ENCODE measurements around the gene MRPL39.

MRPL39 gene

DNA sequence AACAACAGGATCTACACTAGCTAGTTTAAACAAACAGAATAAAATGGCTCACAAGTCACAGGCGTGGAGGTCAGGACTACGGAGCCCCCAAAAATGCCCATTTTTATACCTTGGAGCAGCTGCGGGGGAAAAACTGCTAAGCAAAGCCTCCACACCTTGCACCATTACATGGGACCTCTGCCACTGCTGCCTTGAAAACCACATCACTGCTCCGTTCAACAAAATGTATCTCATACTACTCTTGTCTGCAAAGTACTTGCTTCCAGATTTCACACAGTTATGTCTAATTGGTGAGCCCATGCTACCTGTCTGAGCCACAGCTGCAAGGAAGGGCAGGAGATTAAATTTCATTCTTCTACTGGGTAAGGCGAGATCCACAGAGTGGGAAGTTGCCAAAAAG is 24.4 kb downstream of the MRPL39 start:
- no peak for TF ChIP-seq CTCF (IDR thresholded peaks at IDR 0.05; ENCODE audit: poor library complexity, severe bottlenecking)
- no peak overlapping the region for H3K4me3 ChIP-seq (ENCODE audit: severe bottlenecking)
- no peaks in the 10 kb centered on the region for H3K9me3 ChIP-seq (ENCODE audit: severe bottlenecking)
- H3K36me3 ChIP-seq (ENCODE audit: low read depth) = peaks cover 29% of the 10 kb centered on the region
- H3K27ac ChIP-seq (ENCODE audit: poor library complexity, severe bottlenecking) = no peak overlapping the region
- DNase-seq (ENCODE audit: low spot score) (no peak), ATAC-seq (ENCODE audit: low read depth) (no peak)
- no peaks in the 10 kb centered on the region for H3K4me1 ChIP-seq (ENCODE audit: insufficient read depth, poor library complexity, severe bottlenecking)
- H3K27me3 ChIP-seq (ENCODE audit: insufficient read depth, poor library complexity, severe bottlenecking) = no peaks in the 10 kb centered on the region

- TF ChIP-seq CTCF (IDR thresholded peaks at IDR 0.05; ENCODE audit: poor library complexity, severe bottlenecking) = no peak
- H3K36me3 ChIP-seq (ENCODE audit: low read depth) = peaks cover 25% of the 10 kb centered on the region
- DNase-seq (ENCODE audit: low spot score) (no peak), ATAC-seq (ENCODE audit: low read depth) (no peak)
- H3K27me3 ChIP-seq (ENCODE audit: insufficient read depth, poor library complexity, severe bottlenecking) = no peaks in the 10 kb centered on the region
- H3K4me3 ChIP-seq (ENCODE audit: severe bottlenecking) = no peak overlapping the region
- H3K9me3 ChIP-seq (ENCODE audit: severe bottlenecking) = no peaks in the 10 kb centered on the region
- H3K27ac ChIP-seq (ENCODE audit: poor library complexity, severe bottlenecking) = no peak overlapping the region
- no peaks in the 10 kb centered on the region for H3K4me1 ChIP-seq (ENCODE audit: insufficient read depth, poor library complexity, severe bottlenecking)
These were observed 25.0 kb downstream of the MRPL39 start for GRCh38 chr21:25582164-25582790.

DNA sequence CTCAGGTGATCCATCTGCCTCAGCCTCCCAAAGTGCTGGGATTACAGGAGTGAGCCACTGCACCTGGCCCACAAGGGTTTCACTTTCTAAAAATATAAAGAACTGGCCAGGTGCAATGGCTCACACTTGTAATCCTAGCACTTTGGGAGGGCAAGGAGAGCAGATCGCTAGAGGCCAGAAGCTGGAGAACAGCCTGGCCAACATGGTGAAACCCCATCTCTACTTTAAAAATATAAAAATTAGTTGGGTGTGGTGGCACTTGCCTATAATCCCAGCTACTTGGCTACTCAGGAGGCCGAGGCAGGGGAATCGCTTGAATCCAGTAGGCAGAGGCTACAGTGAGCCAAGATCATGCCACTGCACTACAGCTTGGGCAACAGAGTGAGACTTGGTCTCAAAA is 25.7 kb downstream of the MRPL39 start:
- Histone ChIP-seq H3K4me1 (ENCODE audit: insufficient read depth, poor library complexity, severe bottlenecking) (no peaks in the 10 kb centered on the region), H3K36me3 (ENCODE audit: low read depth) (peaks cover 20% of the 10 kb centered on the region), H3K27me3 (ENCODE audit: insufficient read depth, poor library complexity, severe bottlenecking) (no peaks in the 10 kb centered on the region), H3K27ac (ENCODE audit: poor library complexity, severe bottlenecking) (no peak overlapping the region), H3K9me3 (ENCODE audit: severe bottlenecking) (no peaks in the 10 kb centered on the region), H3K4me3 (ENCODE audit: severe bottlenecking) (no peak overlapping the region)
- no peak for DNase-seq (ENCODE audit: low spot score)
- TF ChIP-seq CTCF (IDR thresholded peaks at IDR 0.05; ENCODE audit: poor library complexity, severe bottlenecking) = no peak
- no peak for ATAC-seq (ENCODE audit: low read depth)

DNA sequence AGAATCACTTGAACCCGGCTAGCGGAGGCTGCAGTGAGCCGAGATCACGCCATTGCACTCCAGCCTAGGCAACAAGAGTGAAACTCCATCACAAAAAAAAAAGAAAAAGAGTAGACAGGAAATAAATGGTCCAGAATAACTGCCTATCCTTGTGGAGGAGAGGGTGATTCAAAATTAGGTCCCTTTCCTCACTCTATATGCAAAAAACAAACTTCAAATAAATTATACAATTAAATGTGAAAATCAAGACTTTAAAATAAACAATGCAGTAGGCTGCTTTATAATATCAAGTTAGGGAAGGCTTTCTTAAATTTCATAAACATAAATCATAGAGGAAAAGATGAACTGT is 26.4 kb downstream of the MRPL39 start:
- no peak overlapping the region for H3K27ac ChIP-seq (ENCODE audit: poor library complexity, severe bottlenecking)
- no peaks in the 10 kb centered on the region for H3K4me1 ChIP-seq (ENCODE audit: insufficient read depth, poor library complexity, severe bottlenecking)
- no peaks in the 10 kb centered on the region for H3K27me3 ChIP-seq (ENCODE audit: insufficient read depth, poor library complexity, severe bottlenecking)
- DNase-seq (ENCODE audit: low spot score) = no peak
- H3K4me3 ChIP-seq (ENCODE audit: severe bottlenecking) = no peak overlapping the region
- no peaks in the 10 kb centered on the region for H3K9me3 ChIP-seq (ENCODE audit: severe bottlenecking)
- H3K36me3 ChIP-seq (ENCODE audit: low read depth) = peaks cover 15% of the 10 kb centered on the region
- no peak for ATAC-seq (ENCODE audit: low read depth)
- no peak for TF ChIP-seq CTCF (IDR thresholded peaks at IDR 0.05; ENCODE audit: poor library complexity, severe bottlenecking)

DNA sequence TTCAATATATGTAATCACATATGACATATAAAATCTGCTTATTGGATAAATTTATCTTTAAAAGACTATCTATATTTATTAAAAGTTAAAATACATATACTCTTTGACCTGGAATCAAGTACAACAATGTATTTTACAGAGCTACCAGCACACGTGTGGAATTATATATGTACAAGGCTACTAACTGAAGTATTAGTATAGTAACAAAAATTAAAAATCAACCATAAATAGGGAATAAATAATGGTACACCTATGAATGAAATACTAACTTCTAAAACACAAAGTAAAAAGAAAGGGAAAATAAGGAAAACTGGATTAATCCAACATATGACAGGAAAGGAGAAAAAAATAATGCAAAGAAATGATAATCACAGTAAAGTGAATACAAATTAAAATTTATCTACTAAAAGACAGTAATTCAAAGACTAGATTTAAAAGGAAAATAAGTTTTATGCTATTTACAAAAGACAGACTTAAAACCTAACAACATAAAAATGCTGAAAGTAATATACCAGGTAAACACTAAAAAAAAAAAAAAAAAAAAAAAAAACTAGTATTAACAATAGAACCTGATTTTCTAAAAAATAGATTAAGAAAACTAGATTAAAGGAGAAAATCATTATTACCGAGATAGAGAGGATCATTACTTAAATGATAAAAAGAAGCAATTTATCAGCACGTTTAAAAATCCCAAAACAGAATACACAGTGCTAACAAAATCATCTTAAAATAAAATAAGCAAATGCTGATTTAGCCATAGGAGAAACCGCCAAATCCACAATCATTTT is 27.9 kb downstream of the MRPL39 start:
- Histone ChIP-seq H3K27me3 (ENCODE audit: insufficient read depth, poor library complexity, severe bottlenecking) (no peaks in the 10 kb centered on the region), H3K4me3 (ENCODE audit: severe bottlenecking) (no peak overlapping the region), H3K36me3 (ENCODE audit: low read depth) (peaks cover 8% of the 10 kb centered on the region), H3K9me3 (ENCODE audit: severe bottlenecking) (no peaks in the 10 kb centered on the region), H3K27ac (ENCODE audit: poor library complexity, severe bottlenecking) (no peak overlapping the region), H3K4me1 (ENCODE audit: insufficient read depth, poor library complexity, severe bottlenecking) (peaks cover under 1% of the 10 kb centered on the region)
- no peak for ATAC-seq (ENCODE audit: low read depth)
- TF ChIP-seq CTCF (IDR thresholded peaks at IDR 0.05; ENCODE audit: poor library complexity, severe bottlenecking) = no peak
- no peak for DNase-seq (ENCODE audit: low spot score)

All from RWPE2 (cell line).